Activated CD4-positive, CD25-positive, alpha-beta regulatory T cell treated with anti-CD3 and anti-CD28 coated beads, Interleukin-2, amount 50 U/mL, for 16 hours (primary cell): ENCODE data around the gene CEBPG.

Source experiments
- DNase-seq: peaks from one replicate; pipeline ENCODE4 v3.0.0-alpha.2; 2020; ENCODE audit warnings: low read depth, low spot score

CEBPG gene

DNA sequence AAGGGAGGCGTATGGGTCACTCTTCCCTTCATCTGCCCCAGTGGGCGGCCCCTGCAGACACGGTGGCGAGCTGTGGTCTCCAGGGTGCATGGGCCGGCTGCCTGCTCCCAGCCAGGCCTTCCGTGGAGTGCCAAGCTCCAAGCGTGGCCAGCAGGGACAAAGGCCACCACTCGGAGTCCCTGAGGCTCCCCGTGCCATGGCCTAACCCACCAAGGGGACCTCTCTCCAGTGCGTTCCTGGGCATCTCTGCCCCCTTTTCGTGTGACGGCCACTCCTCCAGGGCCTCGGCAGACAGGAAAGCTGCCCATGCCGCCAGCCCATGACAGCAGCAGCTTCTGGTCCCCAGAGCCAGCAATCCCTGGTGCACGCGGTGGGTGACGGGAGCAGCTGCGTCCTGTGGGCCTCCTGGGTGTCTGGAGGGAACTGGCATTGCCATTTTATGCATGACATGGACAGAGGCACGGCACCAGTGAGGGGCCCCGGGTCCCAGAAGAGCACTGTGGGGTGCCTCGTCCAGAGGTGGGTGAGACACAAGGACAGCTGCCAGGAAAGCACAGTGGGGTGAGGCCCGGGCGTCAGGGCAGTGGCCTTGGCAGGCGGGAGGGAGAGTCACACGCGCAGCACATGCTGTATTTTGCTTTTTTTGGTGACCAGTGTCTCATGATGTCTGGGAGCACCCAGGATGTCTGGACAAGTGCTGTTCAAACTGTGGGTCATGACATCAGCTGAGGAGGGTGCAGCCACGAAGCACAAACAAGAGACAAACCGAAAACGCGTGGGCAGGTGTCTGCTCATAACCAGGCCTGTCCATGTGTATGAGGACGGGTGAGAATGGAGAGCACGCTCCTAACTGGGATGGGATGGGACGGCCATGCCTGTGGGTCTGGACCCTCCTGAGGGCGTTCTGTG is 32.3 kb downstream of the CEBPG start:
- DNase-seq, result no peak

DNA sequence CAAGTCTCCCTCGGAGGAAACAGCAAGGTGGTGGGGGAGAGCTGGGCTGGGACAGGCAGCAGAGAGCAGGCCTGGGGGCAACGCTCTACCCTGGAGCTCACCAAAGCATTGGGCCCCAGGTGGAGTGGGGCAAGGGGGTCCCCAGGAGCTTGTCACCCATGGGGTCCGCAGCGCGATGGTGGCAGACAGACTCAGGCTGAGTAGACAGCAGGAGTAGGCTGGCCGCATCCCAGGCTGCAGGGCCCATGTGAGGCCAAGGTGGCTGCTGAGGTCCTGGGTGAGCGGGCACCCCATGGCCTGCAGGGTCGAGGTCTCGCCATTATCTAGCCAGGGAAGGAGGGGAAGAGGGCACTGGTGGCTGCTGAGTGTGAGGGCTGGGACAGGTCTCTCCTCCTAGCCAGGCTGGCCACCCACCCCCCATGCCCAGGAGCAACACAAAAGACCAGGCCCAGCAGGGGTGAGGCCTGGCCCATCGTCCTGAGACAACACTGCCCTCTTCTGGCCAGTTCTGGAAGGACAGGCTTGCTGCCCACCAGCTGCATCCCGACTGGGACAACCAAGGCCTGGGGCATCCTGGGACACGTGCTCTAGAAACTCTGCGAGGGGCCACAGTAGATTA is 33.1 kb downstream of the CEBPG start:
- peak; percentile 44 for DNase-seq

DNA sequence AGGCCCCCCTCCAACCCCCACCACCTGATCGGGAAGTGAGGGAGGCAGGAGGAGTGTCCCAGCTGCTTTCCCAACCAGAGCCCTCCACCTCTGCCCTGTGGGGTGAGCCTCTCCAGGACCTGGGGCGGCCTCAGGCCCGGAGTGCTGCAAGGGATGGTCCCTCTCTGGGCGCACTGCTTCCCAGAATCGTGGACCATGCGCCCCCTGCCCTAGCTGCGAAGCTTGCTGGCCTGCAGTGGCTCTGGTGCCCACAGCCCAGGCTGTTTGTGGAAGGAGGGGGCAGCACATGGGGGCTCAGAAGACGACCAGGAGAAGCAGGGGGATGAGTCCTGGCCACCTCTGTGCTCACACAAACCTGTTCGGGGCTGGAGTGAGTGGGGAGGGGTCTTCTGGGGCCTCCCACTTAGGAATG is 33.6 kb downstream of the CEBPG start:
- no peak for DNase-seq

DNA sequence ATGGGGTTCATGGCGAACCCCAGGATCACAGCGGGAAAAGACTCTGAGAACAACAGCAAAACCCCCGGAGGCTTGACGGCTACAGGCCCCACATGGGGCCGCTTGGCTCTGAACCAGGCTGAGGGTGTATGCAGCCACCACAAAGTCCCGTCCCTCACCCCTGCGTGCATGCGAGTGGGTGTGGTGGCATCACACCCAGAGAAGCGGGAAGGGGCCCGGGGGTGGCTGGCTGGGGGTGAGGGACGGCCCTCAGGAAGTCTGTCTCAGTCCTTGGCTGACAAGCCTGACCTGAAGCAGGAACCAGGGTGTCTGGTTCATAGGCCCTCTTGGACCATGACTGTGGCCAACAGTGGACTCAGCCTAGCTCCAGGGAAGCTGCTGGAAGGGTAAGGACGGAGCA is 34.2 kb downstream of the CEBPG start:
- no peak for DNase-seq

DNA sequence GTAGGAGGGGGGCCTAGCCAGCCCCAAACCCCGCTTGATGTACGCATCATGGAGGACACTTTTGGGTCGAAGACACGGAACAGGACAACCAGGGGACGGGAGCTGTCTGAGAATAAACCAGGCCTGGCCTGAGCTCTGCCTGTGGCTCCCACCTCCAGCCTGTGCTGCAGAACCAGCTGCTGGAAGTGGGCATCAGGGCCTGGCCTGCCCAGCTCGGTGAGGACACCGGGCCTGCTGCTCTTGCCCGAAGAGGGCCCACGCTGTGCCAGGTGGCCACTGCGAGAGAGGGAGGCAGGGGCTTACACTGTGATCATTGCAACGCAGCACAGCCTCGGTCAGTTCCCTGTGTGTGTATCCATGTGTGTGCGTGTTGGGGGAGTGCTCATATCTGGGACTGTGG is 34.6 kb downstream of the CEBPG start:
- no peak for DNase-seq

DNA sequence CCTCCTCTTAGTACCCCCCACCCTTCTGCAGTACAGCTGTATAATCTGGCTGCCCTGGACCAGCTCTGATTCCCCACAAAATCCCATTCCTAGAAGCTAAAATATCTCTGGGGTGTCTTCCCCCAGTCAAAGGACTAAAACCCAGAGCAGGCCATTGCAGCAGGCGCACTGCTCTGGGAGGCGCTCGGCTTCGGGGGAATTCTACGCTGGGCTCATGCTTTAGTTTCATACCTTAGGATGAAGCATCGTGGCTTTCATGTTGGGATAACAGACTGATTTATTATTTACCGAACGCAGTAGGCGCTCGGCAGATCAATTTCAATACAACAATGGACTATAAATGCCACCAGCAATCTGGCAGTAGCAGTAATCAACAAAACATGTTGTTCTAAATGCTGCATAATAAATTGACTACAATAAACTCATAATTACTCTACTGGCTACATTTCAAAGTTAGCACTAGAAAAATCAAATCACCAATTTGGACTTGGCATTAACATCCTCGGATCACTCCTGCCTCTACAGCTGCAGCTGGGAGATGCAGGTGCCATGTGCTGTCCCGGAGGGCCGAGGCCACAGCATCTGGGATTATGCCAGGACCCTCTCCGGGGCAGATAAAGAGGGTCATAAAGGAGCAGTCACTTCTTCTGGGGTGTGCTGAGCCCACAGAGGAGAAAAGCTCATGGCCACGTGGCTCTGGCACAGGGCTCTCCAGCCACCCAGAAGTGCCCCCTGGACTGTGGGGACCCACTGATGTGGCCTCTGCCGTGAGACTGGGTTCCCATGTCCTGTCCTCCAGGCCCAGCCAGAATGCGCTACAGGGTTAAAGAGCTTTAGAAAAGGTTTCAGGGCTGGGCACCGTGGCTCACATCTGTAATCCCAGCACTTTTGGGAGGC is 35.3 kb downstream of the CEBPG start:
- DNase-seq, result no peak

DNA sequence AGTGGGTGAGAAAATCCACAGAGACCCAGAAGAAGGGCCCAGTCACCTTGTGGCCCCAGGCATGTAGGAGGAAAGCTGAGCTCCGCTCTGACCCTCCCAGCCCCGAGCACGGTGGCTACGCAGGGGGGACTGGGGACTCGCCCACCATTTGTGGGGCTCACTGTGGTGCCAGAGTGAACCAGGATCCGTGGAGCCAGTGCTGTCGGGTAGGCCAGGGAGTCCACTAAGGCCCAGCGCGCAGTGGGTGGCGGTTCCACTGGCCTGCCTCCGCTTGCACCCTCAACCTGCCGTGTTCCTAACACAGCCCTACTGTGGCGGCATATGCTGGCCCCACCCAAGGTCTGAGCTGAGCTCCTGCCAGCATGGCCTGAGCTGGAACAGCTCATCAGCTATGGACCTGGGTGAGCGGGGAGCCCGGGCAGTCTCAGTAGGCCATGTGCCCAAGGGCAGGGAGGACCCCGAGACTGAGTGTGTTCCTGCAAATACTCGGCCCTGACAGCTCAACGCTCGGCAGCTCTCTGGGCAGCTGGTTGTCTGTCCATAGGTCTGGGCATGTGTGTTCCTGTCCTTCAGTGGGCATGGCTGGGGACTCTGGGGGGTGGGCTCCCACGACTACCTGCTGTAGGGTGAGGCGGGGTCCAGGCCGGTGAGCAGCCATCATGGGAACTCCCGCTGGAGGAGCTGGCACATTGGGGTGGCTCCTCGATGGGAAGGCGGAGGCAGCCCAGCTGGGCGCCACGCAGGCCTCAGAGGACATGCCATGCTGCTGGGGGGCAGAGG is 36.6 kb downstream of the CEBPG start:
- DNase-seq, result no peak

DNA sequence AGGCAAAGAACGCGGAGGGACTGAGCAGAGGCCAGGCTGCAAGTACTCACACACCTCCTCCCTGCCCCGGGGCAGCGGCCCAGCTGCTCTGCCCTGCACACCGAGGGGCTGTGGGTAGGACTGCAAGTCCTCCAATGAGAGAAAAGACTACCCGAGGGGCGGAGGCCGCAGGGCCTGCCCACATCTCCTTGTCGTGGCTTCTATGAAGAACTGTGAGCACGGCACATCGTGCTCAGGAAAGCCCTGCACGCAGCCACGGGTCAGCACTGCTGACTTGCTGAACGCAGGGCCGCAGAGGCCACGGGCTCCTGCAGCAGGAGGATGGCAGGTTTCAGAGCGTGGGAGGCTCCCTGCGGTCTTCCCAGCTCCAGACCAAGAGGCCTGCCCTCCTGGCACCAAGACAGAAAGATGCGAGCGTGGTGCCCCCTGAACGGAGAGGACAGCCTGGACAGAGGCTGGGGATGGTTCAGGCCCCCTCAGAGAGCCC is 37.4 kb downstream of the CEBPG start:
- DNase-seq, result no peak

DNA sequence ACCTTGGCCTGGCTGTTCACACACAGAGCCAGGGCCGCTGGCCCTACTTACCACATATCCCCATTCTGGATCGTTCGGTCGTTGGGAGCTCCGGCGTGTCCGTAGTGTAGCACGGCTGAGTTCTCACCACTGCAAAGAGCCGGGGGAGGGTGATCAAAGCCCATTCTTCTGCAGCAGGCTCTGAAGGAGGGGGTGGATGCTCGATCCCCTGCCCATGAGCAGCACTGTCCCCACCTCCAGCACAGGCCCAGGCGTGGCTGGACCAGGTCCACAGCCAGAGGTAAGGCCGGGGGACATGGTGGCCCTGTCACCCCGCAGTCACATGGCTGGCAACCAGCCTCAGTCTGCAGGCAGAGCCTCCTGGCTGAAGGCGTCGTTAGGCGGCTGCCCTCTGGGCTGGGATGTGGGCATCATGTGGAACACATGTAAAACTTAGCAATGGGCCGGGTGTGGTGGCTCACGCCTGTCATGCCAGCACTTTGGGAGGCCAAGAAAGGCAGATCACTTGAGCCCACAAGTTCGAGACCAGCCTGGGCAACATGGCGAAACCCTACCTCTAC is 38.2 kb downstream of the CEBPG start:
- DNase-seq, result no peak

DNA sequence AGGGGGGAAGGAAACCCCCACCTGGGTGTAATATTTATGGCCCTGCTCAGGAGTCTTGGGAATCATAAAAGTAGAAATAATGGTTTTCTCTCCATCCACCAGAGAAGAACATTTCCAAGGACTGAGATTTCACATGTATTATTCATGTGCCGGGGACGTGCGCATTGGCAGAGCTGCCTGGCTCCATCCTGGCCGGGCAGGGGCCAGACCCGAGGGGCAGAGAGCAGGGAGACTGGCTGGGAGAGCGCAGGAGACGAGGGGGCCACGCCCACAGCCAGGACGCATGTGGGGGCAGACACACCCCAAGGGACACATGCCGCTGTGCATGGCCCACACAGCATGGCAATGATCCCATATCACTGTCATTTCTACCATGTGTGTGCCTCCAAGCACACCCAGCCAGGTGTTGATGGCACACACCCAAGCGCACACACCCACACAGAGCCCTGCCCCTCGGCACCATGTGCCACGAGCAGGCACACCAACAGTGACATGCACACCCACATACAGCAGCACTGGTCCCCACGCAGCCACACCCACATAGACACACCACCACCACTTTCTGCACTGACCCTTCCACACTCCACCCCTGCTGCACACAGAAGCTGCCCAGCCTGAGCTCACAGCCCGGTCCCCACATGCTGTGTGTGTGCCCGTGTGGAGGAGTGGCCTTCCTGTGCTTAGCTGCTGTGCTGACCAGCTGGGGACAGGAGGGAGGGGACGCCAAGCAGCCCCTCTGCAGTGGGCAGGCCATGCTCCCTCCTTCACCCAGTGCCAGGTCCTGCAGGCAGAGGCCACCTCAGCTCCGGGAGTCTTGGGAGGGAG is 39.3 kb downstream of the CEBPG start:
- no peak for DNase-seq

DNA sequence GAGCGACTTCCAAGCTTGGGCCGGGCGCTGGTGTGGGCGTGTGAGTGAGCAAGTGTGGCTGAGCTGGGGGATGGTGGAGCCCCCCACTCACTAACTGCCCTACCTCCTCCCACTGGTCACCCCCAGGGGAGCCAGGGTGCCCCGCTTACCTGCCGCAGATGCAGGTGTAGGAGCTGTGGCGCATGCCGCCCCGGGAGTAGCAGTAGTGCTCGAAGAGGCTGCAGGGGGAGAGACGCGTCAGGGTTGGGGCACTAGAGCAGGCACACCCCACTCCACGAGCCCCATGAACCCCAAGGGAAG is 39.9 kb downstream of the CEBPG start:
- DNase-seq, result no peak

DNA sequence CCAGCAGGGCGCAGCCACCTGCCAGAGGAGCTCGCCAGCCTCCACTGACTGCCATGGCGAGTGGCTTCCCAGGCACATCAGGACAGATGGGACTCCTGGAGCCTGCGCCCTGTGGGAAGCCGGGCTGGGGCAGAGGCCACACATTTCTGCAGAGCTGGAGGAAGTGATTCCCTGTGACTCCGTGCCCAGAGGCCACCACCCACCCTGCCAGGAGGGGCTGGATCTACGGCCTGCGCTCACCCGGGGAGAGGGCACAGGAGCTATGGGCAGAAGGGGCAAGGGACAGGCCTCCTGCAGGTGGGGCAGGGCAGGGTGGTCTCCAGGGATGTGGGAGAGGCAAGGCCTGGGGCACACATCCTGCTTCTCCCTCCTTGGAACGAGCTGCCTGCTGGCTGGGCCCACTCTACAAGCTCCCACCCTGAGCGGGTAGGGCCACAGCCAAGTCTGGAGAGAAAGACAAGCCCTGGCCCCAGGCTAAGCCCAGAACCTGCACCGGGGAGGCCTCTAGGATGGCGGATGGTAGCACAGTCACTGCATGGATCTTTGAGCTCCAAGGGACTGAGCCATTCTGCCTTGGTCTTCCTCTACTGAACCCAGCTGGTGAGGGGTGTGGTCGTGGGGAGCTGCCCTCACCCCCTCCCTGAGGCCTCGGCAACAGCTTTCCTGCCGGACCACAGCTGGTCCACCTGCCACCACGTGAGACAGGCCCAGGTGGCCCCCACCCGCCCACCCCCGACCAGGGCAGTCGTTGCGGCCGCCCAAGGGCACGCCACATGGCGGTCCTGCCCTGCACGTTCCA is 40.6 kb downstream of the CEBPG start:
- DNase-seq, result no peak

DNA sequence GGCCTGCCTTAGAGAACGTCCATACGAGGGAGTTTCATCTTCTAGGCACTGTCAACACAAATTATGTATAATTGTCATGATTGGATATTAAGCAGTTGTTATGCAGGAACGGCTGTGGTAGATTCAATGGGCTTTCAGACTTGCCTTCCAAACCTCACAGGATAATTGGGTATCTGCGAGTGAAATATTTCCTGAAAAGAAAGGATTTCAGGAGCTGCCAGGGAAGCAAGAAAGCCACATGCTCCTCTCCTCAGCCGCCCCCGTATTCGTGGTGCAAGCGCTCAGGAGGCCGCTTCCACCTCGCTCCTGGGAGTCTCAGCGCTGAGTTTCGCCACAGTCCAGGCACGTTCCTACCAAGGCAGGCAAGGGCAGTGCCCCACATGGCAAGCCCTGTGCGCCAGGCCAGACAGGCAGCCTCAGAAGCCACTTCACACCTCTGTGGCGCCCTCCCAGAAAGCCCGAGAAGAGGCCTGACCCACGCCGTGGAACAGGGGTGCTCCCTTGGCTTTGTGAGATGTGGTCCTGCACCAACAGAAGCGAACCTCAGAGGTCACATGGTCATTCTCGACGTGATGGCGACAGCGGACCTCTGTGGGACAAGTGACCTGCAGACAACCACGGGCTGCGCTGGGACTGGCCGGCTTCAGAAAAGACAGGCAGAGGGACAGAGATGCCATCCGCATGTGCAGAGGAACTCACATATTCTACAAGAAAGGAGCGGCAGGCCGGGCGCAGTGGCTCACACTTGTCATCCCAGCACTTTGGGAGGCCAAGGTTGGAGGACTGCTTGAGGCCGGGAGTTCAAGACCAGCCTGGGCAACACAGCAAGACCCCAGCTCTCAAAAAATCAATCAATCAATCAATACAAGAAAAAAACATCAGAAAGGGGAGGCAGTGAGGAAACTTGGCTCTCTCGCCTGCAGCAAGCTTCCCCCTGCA is 41.4 kb downstream of the CEBPG start:
- no peak for DNase-seq

DNA sequence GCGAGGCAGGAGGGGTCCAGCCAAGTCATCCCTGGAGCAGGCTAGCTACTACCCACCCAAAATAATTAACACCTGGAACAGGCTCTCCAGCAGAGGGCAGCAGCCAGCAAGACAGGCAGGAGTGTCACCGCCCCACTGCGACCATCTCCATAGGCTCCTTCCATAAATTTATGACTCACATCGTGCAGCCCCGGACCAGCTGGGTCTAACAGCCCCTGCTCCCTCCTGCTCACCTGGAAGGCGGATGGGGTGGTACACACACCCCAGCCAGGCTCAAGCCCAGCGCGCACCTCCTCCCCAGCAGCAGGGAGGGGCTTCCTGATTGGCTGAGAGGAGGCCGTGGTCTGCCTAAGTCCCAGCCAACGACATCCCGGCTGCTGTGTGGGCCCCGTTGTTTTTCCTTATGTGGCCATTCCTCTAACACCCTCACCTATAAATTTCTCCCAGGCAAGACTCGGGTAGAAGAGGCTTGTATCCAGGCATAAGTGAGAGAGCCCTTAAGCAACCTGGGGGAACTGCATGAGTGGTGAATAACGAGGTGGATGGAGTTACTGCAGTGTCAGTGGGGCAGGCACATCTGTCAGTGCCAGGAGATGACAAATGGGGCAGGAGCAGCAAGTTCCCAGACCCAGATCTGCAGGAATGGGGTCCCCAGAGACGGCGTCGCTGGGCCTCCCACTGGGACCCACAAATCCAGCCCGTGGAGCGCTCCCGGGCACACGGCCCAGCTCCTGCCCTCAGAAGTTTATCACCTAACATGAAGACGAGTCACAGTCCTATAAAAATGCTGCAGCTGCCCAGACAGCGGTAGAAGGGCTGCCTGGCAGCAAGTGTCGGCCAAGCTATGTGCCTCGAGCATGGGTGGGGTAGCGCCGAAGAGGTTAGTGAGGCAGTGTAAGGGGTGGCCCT is 43.1 kb downstream of the CEBPG start:
- DNase-seq, result peak; percentile 40

DNA sequence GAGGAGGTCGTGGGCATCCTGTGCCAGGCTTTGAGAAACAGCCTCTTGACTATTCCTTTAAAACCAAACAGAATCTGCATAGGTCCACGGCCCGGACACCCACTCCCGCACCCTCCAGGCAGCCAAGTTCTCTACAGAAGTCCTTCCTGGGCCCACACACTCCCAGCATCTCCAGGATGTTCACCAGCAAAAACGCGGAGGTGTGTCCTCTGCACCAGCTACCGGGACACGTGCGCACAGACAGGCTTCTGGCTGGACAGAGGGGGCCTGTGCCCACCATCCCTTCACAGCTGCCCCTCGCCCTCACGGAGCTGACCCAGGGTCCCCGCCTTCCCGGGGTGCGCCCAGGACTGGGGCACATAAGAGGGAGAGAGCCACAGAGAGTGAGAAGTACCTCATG is 44.2 kb downstream of the CEBPG start:
- DNase-seq, result no peak

DNA sequence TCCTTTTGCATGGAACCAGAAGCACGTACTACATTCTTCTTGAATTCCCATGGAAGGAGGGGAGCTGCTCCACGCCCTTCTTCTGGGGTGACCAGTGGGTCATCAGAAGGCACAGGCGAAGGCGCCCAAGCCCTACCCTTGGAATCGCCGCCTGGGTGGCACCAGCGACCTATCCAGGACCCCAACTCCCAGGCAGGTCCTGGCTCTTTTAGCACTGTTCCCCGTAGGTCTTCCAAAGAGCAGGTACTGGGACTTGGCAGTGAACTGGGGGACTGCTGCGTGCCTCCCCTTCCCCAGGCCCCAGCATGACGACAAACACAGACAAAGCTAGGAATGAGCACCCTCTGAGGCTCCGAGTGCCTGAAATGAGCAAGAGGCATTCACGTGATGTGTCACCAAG is 45.0 kb downstream of the CEBPG start:
- no peak for DNase-seq
